Measurements from ENCODE around the gene SPTBN4. TPM values are rescaled to one million over a fixed set of nuclear protein-coding genes. Genes with fewer than 3 reads are reported as not detected.

Gene SPTBN4
- total RNA-seq, 1 experiment from 2014 or later: 0.48 TPM

- Histone ChIP-seq H3K79me2 (ENCODE audit: low read depth) (no peaks in the 10 kb centered on the region), H3K4me1 (replicated peaks; ENCODE audit: insufficient read depth) (no peaks in the 10 kb centered on the region), H2AFZ (no peak overlapping the region), H3K36me3 (ENCODE audit: low read depth) (no peaks in the 10 kb centered on the region), H3K4me3 (no peak overlapping the region), H3F3A (ENCODE audit: insufficient read depth, low read depth) (no peaks in the 10 kb centered on the region), H4K20me1 (ENCODE audit: insufficient read depth) (no peaks in the 10 kb centered on the region), H3K27ac (no peak overlapping the region), H3K9me2 (ENCODE audit: insufficient read depth) (no peaks in the 10 kb centered on the region), H3K27me3 (ENCODE audit: insufficient read depth, low read depth) (peaks cover 23% of the 10 kb centered on the region), H3K4me2 (no peak overlapping the region), H3K9me3 (ENCODE audit: insufficient read depth, low read depth) (no peaks in the 10 kb centered on the region)
- no peak for DNase-seq
- ChIA-PET POLR2A (ENCODE audit: unreplicated experiment) (interaction anchor here (0.6 kb wide), 1 partner anchor 62 kb away, joined by 7 read pairs; no protein-coding TSS in a partner anchor), CTCF (interaction anchor here (1.1 kb wide), 1 partner anchor 18 kb away, joined by 3 read pairs; no protein-coding TSS in a partner anchor)
- TF ChIP-seq, protein P1, sequence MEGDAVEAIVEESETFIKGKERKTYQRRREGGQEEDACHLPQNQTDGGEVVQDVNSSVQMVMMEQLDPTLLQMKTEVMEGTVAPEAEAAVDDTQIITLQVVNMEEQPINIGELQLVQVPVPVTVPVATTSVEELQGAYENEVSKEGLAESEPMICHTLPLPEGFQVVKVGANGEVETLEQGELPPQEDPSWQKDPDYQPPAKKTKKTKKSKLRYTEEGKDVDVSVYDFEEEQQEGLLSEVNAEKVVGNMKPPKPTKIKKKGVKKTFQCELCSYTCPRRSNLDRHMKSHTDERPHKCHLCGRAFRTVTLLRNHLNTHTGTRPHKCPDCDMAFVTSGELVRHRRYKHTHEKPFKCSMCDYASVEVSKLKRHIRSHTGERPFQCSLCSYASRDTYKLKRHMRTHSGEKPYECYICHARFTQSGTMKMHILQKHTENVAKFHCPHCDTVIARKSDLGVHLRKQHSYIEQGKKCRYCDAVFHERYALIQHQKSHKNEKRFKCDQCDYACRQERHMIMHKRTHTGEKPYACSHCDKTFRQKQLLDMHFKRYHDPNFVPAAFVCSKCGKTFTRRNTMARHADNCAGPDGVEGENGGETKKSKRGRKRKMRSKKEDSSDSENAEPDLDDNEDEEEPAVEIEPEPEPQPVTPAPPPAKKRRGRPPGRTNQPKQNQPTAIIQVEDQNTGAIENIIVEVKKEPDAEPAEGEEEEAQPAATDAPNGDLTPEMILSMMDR (conservative IDR thresholded peaks at IDR 0.05): no peak
- no peak for TF ChIP-seq EZH2 (IDR thresholded peaks at IDR 0.05; ENCODE audit: low read depth)
- no TSS peak for BruUV-seq (replicated peaks)
- intact Hi-C loops (cut with micrococcal nuclease; ENCODE audit: unreplicated experiment): no loop called here
These were observed 36.5 kb downstream of the SPTBN4 start for GRCh38 chr19:40503320-40503695.

GRCh38 chr19:40506099-40506498 lies 39.3 kb downstream of the SPTBN4 start:
- Histone ChIP-seq H3K4me2 (no peak overlapping the region), H3F3A (ENCODE audit: insufficient read depth, low read depth) (no peaks in the 10 kb centered on the region), H3K4me1 (replicated peaks; ENCODE audit: insufficient read depth) (no peaks in the 10 kb centered on the region), H3K27ac (no peak overlapping the region), H3K9me2 (ENCODE audit: insufficient read depth) (no peaks in the 10 kb centered on the region), H4K20me1 (ENCODE audit: insufficient read depth) (no peaks in the 10 kb centered on the region), H2AFZ (no peak overlapping the region), H3K9me3 (ENCODE audit: insufficient read depth, low read depth) (no peaks in the 10 kb centered on the region), H3K36me3 (ENCODE audit: low read depth) (no peaks in the 10 kb centered on the region), H3K4me3 (no peak overlapping the region), H3K79me2 (ENCODE audit: low read depth) (no peaks in the 10 kb centered on the region), H3K27me3 (ENCODE audit: insufficient read depth, low read depth) (peaks cover 27% of the 10 kb centered on the region)
- no peak for DNase-seq
- no TSS peak for BruUV-seq (replicated peaks)
- TF ChIP-seq, protein P1 (conservative IDR thresholded peaks at IDR 0.05): no peak
- no peak for TF ChIP-seq EZH2 (IDR thresholded peaks at IDR 0.05; ENCODE audit: low read depth)
- POLR2A ChIA-PET (ENCODE audit: unreplicated experiment): no interaction called here
- CTCF ChIA-PET: no interaction called here
- intact Hi-C loops (cut with micrococcal nuclease; ENCODE audit: unreplicated experiment): no loop called here

- Histone ChIP-seq H3K9me2 (ENCODE audit: insufficient read depth) (no peaks in the 10 kb centered on the region), H3K4me2 (no peak overlapping the region), H3F3A (ENCODE audit: insufficient read depth, low read depth) (no peaks in the 10 kb centered on the region), H3K4me1 (replicated peaks; ENCODE audit: insufficient read depth) (no peaks in the 10 kb centered on the region), H3K36me3 (ENCODE audit: low read depth) (no peaks in the 10 kb centered on the region), H3K9me3 (ENCODE audit: insufficient read depth, low read depth) (no peaks in the 10 kb centered on the region), H3K79me2 (ENCODE audit: low read depth) (no peaks in the 10 kb centered on the region), H3K27ac (no peak overlapping the region), H2AFZ (no peak overlapping the region), H4K20me1 (ENCODE audit: insufficient read depth) (no peaks in the 10 kb centered on the region), H3K27me3 (ENCODE audit: insufficient read depth, low read depth) (peaks cover 36% of the 10 kb centered on the region), H3K4me3 (no peak overlapping the region)
- intact Hi-C loops (cut with micrococcal nuclease; ENCODE audit: unreplicated experiment): no loop called here
- no peak for DNase-seq
- ChIA-PET CTCF (no interaction called here), POLR2A (ENCODE audit: unreplicated experiment) (no interaction called here)
- BruUV-seq (replicated peaks): no TSS peak
- no peak for TF ChIP-seq EZH2 (IDR thresholded peaks at IDR 0.05; ENCODE audit: low read depth)
- TF ChIP-seq, protein P1 (conservative IDR thresholded peaks at IDR 0.05): no peak
These were observed 41.1 kb downstream of the SPTBN4 start for GRCh38 chr19:40507892-40508291.

Measured in PC-9 (cell line).